IMR-90 (cell line): Measurements from ENCODE around the gene CANT1. TPM values are rescaled to one million over a fixed set of nuclear protein-coding genes. Genes with fewer than 3 reads are reported as not detected.

Experiments
- ATAC-seq: fragments of 200-7000 bp; cut with Tn5 transposase; 2 replicates; pipeline ENCODE4 v1.9.1; 2020; ENCODE audit warnings: low read depth, mild to moderate bottlenecking, moderate library complexity
- BruUV-seq: library from RNA; stranded (reverse); fragments of 400-500 nt; replicated peaks from 2 replicates; lab custom pipeline; 2021; lab: Mats Ljungman, UMichigan
- CTCF ChIA-PET: fragments of 300-600 bp; formaldehyde crosslinking; extraction: SDS; loops from one replicate; lab custom pipeline; 2021; ENCODE audit warnings: antibody characterized with exemption; lab: Yijun Ruan, JAX
- POLR2A ChIA-PET: fragments of 300-600 bp; sonication (Branson Sonifier 250); formaldehyde crosslinking; loops from one replicate; lab custom pipeline; 2022; ENCODE audit warnings: antibody characterized with exemption; ENCODE audit not compliant: unreplicated experiment; lab: Charles Lee
- DNase-seq: peaks from one replicate; pipeline ENCODE4 v3.0.0; 2013
- H2AFZ ChIP-seq: replicated peaks from 2 replicates; pipeline ENCODE3; 2013; ENCODE audit warnings: low read length, mild to moderate bottlenecking; ENCODE audit not compliant: poor library complexity
- H2AK5ac ChIP-seq: 2 replicates; pipeline ENCODE4 v1.6.1; 2013; ENCODE audit warnings: low read depth, low read length, inconsistent platforms
- H2AK9ac ChIP-seq: replicated peaks from 2 replicates; pipeline ENCODE3; 2013; ENCODE audit warnings: mild to moderate bottlenecking, low read depth, low read length, moderate library complexity; ENCODE audit not compliant: poor library complexity
- H2BK120ac ChIP-seq: 2 replicates; pipeline ENCODE4 v1.6.1; 2013; ENCODE audit warnings: low read depth, low read length, inconsistent platforms
- H2BK15ac ChIP-seq: 3 replicates; pipeline ENCODE4 v1.6.1; 2013; ENCODE audit warnings: low read depth, low read length, inconsistent platforms
- H2BK20ac ChIP-seq: 2 replicates; pipeline ENCODE4 v1.6.1; 2013; ENCODE audit warnings: low read depth, mild to moderate bottlenecking, inconsistent platforms, low read length, moderate library complexity
- H2BK5ac ChIP-seq: 2 replicates; pipeline ENCODE4 v1.6.1; 2013; ENCODE audit warnings: mild to moderate bottlenecking, low read depth, low read length, inconsistent platforms; ENCODE audit not compliant: poor library complexity, severe bottlenecking
- H3K14ac ChIP-seq: replicated peaks from 2 replicates; pipeline ENCODE4 v1.6.1; 2013; ENCODE audit warnings: low read depth, low read length, inconsistent platforms
- H3K18ac ChIP-seq: 2 replicates; pipeline ENCODE4 v1.6.1; 2013; ENCODE audit warnings: low read depth, low read length, control low read depth
- H3K23ac ChIP-seq: 2 replicates; pipeline ENCODE4 v1.6.1; 2013; ENCODE audit warnings: low read depth, low read length, inconsistent platforms
- H3K27ac ChIP-seq: 2 replicates; pipeline ENCODE4 v1.5.1; 2013; ENCODE audit warnings: mild to moderate bottlenecking, control low read depth, low read length; ENCODE audit not compliant: insufficient read depth
- H3K27me3 ChIP-seq: 2 replicates; pipeline ENCODE4 v1.6.1; 2013; ENCODE audit warnings: low read length; ENCODE audit not compliant: control insufficient read depth, insufficient read depth
- H3K36me3 ChIP-seq: 2 replicates; pipeline ENCODE4 v1.6.1; 2013; ENCODE audit warnings: low read length, mixed read lengths; ENCODE audit not compliant: control insufficient read depth, insufficient read depth
- H3K4ac ChIP-seq: 2 replicates; pipeline ENCODE4 v1.6.1; 2013; ENCODE audit warnings: low read depth, low read length, inconsistent platforms
- H3K4me1 ChIP-seq: 2 replicates; pipeline ENCODE4 v1.6.1; 2013; ENCODE audit warnings: low read length, mixed read lengths; ENCODE audit not compliant: control insufficient read depth, insufficient read depth
- H3K4me2 ChIP-seq: 2 replicates; pipeline ENCODE4 v1.6.1; 2013; ENCODE audit warnings: low read depth, mild to moderate bottlenecking, control low read depth, low read length, moderate library complexity
- H3K4me3 ChIP-seq: 2 replicates; pipeline ENCODE4 v1.5.1; 2013; ENCODE audit warnings: low read depth, mild to moderate bottlenecking, control low read depth, low read length, moderate library complexity; ENCODE audit not compliant: insufficient read depth
- H3K56ac ChIP-seq: 2 replicates; pipeline ENCODE4 v1.6.1; 2013; ENCODE audit warnings: low read length, inconsistent platforms; ENCODE audit not compliant: insufficient read depth; ENCODE audit errors: extremely low read depth
- H3K79me1 ChIP-seq, 2 experiments: 2 replicates each; pipeline ENCODE4 v1.6.1; 2013; ENCODE audit warnings: low read length in 2 of 2, inconsistent platforms in 1 of 2, low read depth in 1 of 2
- H3K9ac ChIP-seq: 2 replicates; pipeline ENCODE4 v1.6.1; 2013; ENCODE audit warnings: low read depth, low read length, control low read depth
- H3K9me1 ChIP-seq: 2 replicates; pipeline ENCODE4 v1.6.1; 2013; ENCODE audit warnings: low read length, inconsistent platforms; ENCODE audit not compliant: insufficient read depth
- H3K9me3 ChIP-seq: 2 replicates; pipeline ENCODE4 v1.6.1; 2013; ENCODE audit warnings: low read length; ENCODE audit not compliant: control insufficient read depth, insufficient read depth
- H4K20me1 ChIP-seq: 2 replicates; pipeline ENCODE4 v1.6.1; 2013; ENCODE audit warnings: low read length, inconsistent platforms; ENCODE audit not compliant: insufficient read depth
- H4K5ac ChIP-seq: 2 replicates; pipeline ENCODE4 v1.6.1; 2013; ENCODE audit warnings: mild to moderate bottlenecking, low read depth, low read length, control low read depth
- H4K8ac ChIP-seq, 2 experiments: 2 replicates each; pipeline ENCODE4 v1.6.1; 2013; ENCODE audit warnings: low read depth in 2 of 2, low read length in 2 of 2, control low read depth in 1 of 2, inconsistent platforms in 1 of 2
- H4K91ac ChIP-seq: 2 replicates; pipeline ENCODE4 v1.6.1; 2013; ENCODE audit warnings: low read depth, low read length, inconsistent platforms; ENCODE audit not compliant: insufficient read depth
- BHLHE40 ChIP-seq: fragments of 150-350 bp; IDR thresholded peaks from 2 replicates; pipeline ENCODE4 v1.6.1; 2016; ENCODE audit warnings: mild to moderate bottlenecking, low read depth, low read length
- CEBPB ChIP-seq: IDR thresholded peaks from 2 replicates; pipeline ENCODE4 v1.6.1; 2012; ENCODE audit warnings: low read depth, low read length, improper control_type of control experiment
- CHD1 ChIP-seq: IDR thresholded peaks from 2 replicates; pipeline ENCODE4 v1.6.1; 2012; ENCODE audit warnings: low read depth, low read length, improper control_type of control experiment
- CTCF ChIP-seq: conservative IDR thresholded peaks from 2 replicates; pipeline ENCODE4 v1.5.1; 2012; ENCODE audit warnings: mild to moderate bottlenecking, low read depth, low read length, improper control_type of control experiment
- ELK1 ChIP-seq: fragments of 150-350 bp; IDR thresholded peaks from 2 replicates; pipeline ENCODE4 v1.6.1; 2016; ENCODE audit warnings: low read depth, mild to moderate bottlenecking, low read length, moderate library complexity, borderline replicate concordance
- FOS ChIP-seq: fragments of 150-350 bp; IDR thresholded peaks from 2 replicates; pipeline ENCODE4 v1.6.1; 2016; ENCODE audit warnings: low read depth, low read length
- MAFK ChIP-seq: IDR thresholded peaks from 2 replicates; pipeline ENCODE4 v1.6.1; 2012; ENCODE audit warnings: low read depth, low read length, improper control_type of control experiment
- MXI1 ChIP-seq: IDR thresholded peaks from 2 replicates; pipeline ENCODE4 v1.6.1; 2012; ENCODE audit warnings: low read depth, mild to moderate bottlenecking, low read length, moderate library complexity, borderline replicate concordance
- RCOR1 ChIP-seq: IDR thresholded peaks from 2 replicates; pipeline ENCODE4 v1.6.1; 2012; ENCODE audit warnings: mild to moderate bottlenecking, low read length, improper control_type of control experiment; ENCODE audit not compliant: insufficient replicate concordance
- RFX5 ChIP-seq: IDR thresholded peaks from 2 replicates; pipeline ENCODE4 v1.8.0; 2012; ENCODE audit warnings: low read depth, mild to moderate bottlenecking, low read length, moderate library complexity
- WGBS, 2 experiments: methylation state at CpG; one replicate each; pipeline versions ENCODE4 v1.1.5 to v1.1.7; 2013; ENCODE audit warnings: missing lambda C conversion rate in 2 of 2; ENCODE audit not compliant: insufficient read length in 1 of 2; ENCODE audit errors: extremely low coverage in 2 of 2; 5-methylcytosine and 5-hydroxymethylcytosine counted together
- dilution Hi-C: fragments of 300-500 bp; cut with HindIII; formaldehyde crosslinking; loops from one replicate; pipeline ENCODE4 v1.14.3; 2018; ENCODE audit warnings: low sequenced_read_pairs; ENCODE audit not compliant: unreplicated experiment
- in situ Hi-C: fragments of 300-500 bp; cut with MboI; formaldehyde crosslinking; loops from 3 replicates; pipeline ENCODE4 v1.14.3; 2019; ENCODE audit warnings: low sequenced_read_pairs, inconsistent platforms, mixed read lengths
- intact Hi-C: fragments of 100-400 bp; cut with micrococcal nuclease; formaldehyde crosslinking; loops from 2 replicates; pipeline ENCODE4 v1.10.0; 2022
- polyA plus RNA-seq, 3 experiments: library from polyadenylated mRNA; depleted of rRNA; stranded (reverse); fragments of >200 nt; gene quantifications; 2 replicates each; pipeline ENCODE4 v1.2.3, GENCODE V29; 2012; ENCODE audit warnings: low replicate concordance in 1 of 3
- total RNA-seq: library from RNA; depleted of rRNA; stranded (reverse); fragments of >200 nt; gene quantifications from 2 replicates; pipeline ENCODE4 v1.2.3, GENCODE V29; 2012

CANT1 gene
- total and polyA plus RNA-seq, 2 of the 4 experiments (the other 2 are of a cell fraction): 51.8 to 73.4 TPM

GRCh38 chr17:79033741-79034501 lies 24.4 kb upstream of the CANT1 start (continued):
- no peak for TF ChIP-seq CHD1

GRCh38 chr17:79033046-79033616 lies 23.6 kb upstream of the CANT1 start:
- Histone ChIP-seq H3K56ac (no peak overlapping the region), H3K14ac (no peak overlapping the region), H3K9me1 (peaks cover 15% of the 10 kb centered on the region), H3K23ac (no peak overlapping the region), H3K18ac (no peak overlapping the region), H2BK15ac (no peak overlapping the region), H3K4me2 (no peak overlapping the region), H2BK20ac (no peak overlapping the region; the same call in 1 of the 2 replicates), H2BK5ac (no peak overlapping the region), H2BK120ac (no peak overlapping the region), H3K9me3 (no peaks in the 10 kb centered on the region), H4K5ac (no peak overlapping the region), H3K4me3 (no peak overlapping the region), H2AK5ac (peak overlapping the region; percentile 48), H3K9ac (no peak overlapping the region), H3K4ac (peak overlapping the region; percentile 48; the same call in 1 of the 2 replicates), H3K27ac (no peak overlapping the region), H4K8ac (no peak overlapping the region), H3K79me1 (peaks cover 0 to 5% of the 10 kb centered on the region in 2 experiments; a peak in 2 of 4 replicates), H4K91ac (no peak overlapping the region), H4K20me1 (no peaks in the 10 kb centered on the region), H3K27me3 (no peaks in the 10 kb centered on the region), H3K4me1 (peaks cover 19% of the 10 kb centered on the region), H2AK9ac (no peak overlapping the region), H2AFZ (no peak overlapping the region), H3K36me3 (no peaks in the 10 kb centered on the region)
- no peak for ATAC-seq
- in situ Hi-C loops (no loop called here), dilution Hi-C loops (no loop called here), intact Hi-C loops (no loop called here)
- no peak for DNase-seq
- ChIA-PET POLR2A (interaction anchor here (0.7 kb wide), 1 partner anchor 12 kb away, joined by 6 read pairs; no protein-coding TSS in a partner anchor), CTCF (interaction anchor here (1.4 kb wide), 1 partner anchor 32 kb away, joined by 3 read pairs; no protein-coding TSS in a partner anchor)
- WGBS, 2 experiments: 84% methylated on average over 5 of the region's 9 CpGs; no CpG with 5 or more reads in 1 of the 2 experiments
- BruUV-seq: no TSS peak
- no peak for TF ChIP-seq BHLHE40
- TF ChIP-seq CTCF: no peak
- TF ChIP-seq MXI1: no peak
- no peak for TF ChIP-seq RFX5
- TF ChIP-seq ELK1: no peak
- no peak for TF ChIP-seq MAFK
- no peak for TF ChIP-seq RCOR1
- TF ChIP-seq CEBPB: no peak
- TF ChIP-seq FOS: no peak
- TF ChIP-seq CHD1: no peak
